SIG-M5 (cell line): ENCODE results near the gene SERPINI1.

Experiments
- DNase-seq: peaks from one replicate; lab custom pipeline; 2025; lab: John Stamatoyannopoulos, UW

The SERPINI1 gene

GRCh38 chr3:167851171-167851570, 115.7 kb downstream of the SERPINI1 start:
- no peak for DNase-seq

DNA sequence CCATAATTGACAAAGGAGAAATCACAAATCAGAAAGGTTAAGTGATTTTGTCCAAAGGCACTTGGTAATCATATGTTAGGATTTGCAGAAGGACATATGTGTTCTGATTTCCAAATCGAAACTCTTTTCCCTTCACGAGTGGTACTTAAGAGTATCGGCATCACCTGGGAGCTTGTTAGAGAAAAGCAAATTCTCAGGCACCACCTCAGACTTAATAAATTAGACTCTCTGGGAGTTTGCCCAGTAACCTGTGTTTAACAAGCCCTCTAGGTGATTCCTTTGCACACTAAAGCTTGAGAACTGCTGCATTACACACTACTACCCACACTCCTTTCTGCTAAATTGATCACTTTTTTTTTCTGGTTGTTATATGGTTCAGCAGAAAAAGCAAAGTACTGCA, 116.2 kb downstream of the SERPINI1 start:
- DNase-seq: no peak

DNA sequence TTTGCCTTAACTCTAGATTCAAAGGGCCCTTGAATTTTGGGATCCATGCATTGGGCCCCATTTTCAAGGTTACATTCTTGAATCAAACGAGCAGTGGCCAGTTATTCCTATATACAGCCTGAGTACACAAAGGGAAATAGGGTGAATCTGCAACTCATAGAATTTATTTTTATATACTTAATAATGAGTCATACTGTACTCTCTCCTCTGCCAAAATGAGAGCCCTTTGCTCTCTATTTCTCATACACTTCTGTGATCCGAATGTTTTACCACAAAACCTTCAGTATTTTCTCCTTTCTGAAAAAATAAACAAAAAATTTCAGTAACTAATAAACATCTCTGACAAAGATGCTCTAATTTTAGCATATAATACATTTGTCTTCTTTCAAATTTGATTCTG, 116.7 kb downstream of the SERPINI1 start:
- no peak for DNase-seq

- no peak for DNase-seq
Measured at GRCh38 chr3:167854063-167854462, 118.5 kb downstream of the SERPINI1 start.

- no peak for DNase-seq
Measured at GRCh38 chr3:167854846-167855245, 119.3 kb downstream of the SERPINI1 start.

GRCh38 chr3:167855306-167855705, 119.8 kb downstream of the SERPINI1 start:
- DNase-seq: no peak

GRCh38 chr3:167858865-167859264, 123.3 kb downstream of the SERPINI1 start:
- DNase-seq: no peak

DNA sequence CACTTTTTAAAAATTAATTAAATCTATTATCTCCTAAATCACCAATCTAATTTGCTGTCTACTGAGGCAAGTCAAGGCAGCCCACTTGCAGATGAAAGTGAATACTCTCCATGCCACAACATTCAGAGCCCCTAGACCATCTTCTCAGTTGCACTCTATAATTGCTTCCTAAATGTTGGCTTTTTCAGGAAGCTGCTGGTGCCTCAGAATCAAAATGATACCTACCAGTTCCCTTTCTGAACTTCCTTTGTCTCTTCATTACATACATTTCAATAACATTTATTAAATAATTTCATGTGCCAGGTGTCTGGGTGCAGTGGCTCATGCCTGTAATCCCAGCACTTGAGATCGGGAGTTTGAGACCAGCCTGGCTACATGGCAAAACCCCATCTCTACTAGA, 124.1 kb downstream of the SERPINI1 start:
- DNase-seq: no peak

- DNase-seq: peak; percentile 12
Measured at GRCh38 chr3:167861649-167862048, 126.1 kb downstream of the SERPINI1 start.

DNA sequence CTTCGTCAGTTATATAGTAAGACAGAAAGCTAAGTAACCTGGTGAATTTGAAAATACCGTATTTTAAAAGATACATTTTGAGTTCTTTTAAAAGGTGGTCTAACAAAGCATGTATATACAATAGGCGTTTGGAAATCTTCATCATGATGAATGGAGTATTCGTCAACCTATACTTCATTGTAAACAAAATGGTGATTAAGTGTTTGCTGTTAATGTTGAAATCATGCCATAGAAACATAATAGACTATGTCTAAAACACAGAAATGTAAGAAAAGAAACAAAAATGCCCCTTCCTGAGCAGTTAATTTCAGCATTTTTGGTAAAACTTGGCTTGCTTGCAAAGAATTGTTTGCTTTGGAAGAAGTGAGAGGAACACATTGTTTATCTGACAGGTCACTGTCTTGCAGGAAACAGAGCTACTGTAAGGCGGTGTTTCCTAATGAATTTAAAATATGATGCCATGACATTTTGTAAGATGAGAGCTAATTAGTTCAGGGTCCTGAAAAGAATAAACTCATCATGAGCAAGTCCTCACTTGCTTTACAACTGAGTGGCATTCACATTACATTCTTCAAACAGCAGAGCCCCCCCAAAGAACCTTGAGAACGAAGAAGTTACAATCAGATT, 126.7 kb downstream of the SERPINI1 start:
- no peak for DNase-seq

- DNase-seq: no peak
Measured at GRCh38 chr3:167863811-167864551, 128.5 kb downstream of the SERPINI1 start.

- no peak for DNase-seq
Measured at GRCh38 chr3:167864552-167864874, 129.0 kb downstream of the SERPINI1 start.

DNA sequence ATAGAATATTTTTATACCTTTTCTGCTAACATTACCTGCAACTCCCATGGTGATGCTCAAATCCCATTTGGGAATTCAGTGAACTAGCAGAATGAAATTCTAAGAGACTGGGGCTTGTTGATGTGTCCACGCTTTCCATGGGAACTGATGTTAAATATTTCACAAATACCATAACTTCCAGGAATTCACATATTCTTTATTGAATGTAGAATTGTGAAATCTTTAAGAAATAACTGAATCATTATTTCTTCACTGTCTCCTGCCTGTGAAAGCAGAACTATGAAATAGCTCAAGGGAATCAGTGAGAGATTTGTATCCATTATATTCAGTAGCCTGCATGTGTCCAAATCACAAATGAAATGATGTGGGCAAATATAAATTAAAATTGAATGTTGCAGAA, 130.8 kb downstream of the SERPINI1 start:
- DNase-seq: no peak

- no peak for DNase-seq
Measured at GRCh38 chr3:167867981-167868380, 132.5 kb downstream of the SERPINI1 start.

- DNase-seq: no peak
Measured at GRCh38 chr3:167870181-167870580, 134.7 kb downstream of the SERPINI1 start.

- no peak for DNase-seq
Measured at GRCh38 chr3:167870759-167871158, 135.2 kb downstream of the SERPINI1 start.

GRCh38 chr3:167872032-167872431, 136.5 kb downstream of the SERPINI1 start:
- no peak for DNase-seq

GRCh38 chr3:167872941-167873340, 137.4 kb downstream of the SERPINI1 start:
- no peak for DNase-seq

GRCh38 chr3:167874671-167875372, 139.3 kb downstream of the SERPINI1 start:
- DNase-seq: no peak
